ENCODE results near the gene UQCR10. TPM values are rescaled to one million over a fixed set of nuclear protein-coding genes. Genes with fewer than 3 reads are reported as not detected.

UQCR10 gene
- total and polyA plus RNA-seq, 9 of the 15 experiments (the other 6 are each of a cell fraction or from before 2014, with no cell fraction given): 128 to 903 (median 163) TPM

DNA sequence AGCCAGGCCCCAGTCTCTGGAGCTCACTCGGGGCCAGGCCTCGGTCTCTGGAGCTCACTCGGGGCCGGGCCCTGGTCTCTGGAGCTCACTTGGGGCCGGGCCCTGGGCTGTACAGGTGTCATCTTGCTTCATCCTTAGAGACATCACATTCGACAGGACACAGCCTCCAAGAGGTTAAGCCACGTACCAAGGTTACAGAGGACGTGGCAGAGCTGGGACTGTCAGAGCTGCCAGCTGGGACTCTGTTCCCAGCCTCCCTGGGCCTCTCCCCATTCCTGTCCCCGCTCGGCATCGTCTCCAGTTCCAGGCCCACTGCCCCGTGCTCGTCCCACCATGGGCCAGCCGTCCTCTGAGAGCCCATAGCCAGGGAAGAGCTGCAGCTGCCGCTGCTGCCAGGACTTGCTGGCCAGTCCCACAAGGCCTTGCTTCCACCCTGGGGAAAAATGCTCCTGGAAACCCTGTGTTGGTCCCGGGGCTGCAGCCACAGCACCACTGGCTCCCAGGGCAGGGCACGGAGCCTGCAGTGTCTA lies 27.8 kb upstream of the UQCR10 start (continued):
- TF ChIP-seq SRSF1 (IDR thresholded peaks at IDR 0.05; ENCODE audit: low read depth, low read length): no peak
- no peak for TF ChIP-seq SREBF2 (CRISPR knock-in tag; IDR thresholded peaks at IDR 0.05)
- no peak for TF ChIP-seq TRIM28 (IDR thresholded peaks at IDR 0.05)
- TF ChIP-seq ZNF41 (CRISPR knock-in tag; conservative IDR thresholded peaks at IDR 0.05): no peak
- TF ChIP-seq ZKSCAN8 (CRISPR knock-in tag; IDR thresholded peaks at IDR 0.05): no peak
- TF ChIP-seq, protein P1, sequence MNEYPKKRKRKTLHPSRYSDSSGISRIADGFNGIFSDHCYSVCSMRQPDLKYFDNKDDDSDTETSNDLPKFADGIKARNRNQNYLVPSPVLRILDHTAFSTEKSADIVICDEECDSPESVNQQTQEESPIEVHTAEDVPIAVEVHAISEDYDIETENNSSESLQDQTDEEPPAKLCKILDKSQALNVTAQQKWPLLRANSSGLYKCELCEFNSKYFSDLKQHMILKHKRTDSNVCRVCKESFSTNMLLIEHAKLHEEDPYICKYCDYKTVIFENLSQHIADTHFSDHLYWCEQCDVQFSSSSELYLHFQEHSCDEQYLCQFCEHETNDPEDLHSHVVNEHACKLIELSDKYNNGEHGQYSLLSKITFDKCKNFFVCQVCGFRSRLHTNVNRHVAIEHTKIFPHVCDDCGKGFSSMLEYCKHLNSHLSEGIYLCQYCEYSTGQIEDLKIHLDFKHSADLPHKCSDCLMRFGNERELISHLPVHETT (CRISPR knock-in tag; conservative IDR thresholded peaks at IDR 0.05 in 1 of 2, IDR thresholded peaks at IDR 0.05 in 1 of 2): no peak
- no peak for TF ChIP-seq KAT7 (CRISPR knock-in tag; IDR thresholded peaks at IDR 0.05; ENCODE audit: borderline replicate concordance)
- no peak for TF ChIP-seq PHB2 (IDR thresholded peaks at IDR 0.05; ENCODE audit: low read depth)

- ChIA-PET CTCF (ENCODE audit: low intra/inter-chr PET ratio) (no interaction called here), POLR2A (interaction anchor here (1.0 kb wide), 1 partner anchor 9 kb away, joined by 3 read pairs; no protein-coding TSS in a partner anchor)
- WGBS (ENCODE audit: insufficient coverage, low coverage, missing lambda C conversion rate): 81% methylated on average over 3 of the region's 5 CpGs
- Histone ChIP-seq H3K4me1 (replicated peaks in 1 of 2; ENCODE audit: control insufficient read depth in 2 of 2, insufficient read depth in 2 of 2, low read length in 2 of 2) (peaks cover 0 to 7% of the 10 kb centered on the region in 2 experiments; a peak in 2 of 5 replicates), H3K9ac (ENCODE audit: insufficient read depth in 1 of 2, low read depth in 2 of 2, low read length in 2 of 2) (no peak overlapping the region), H2AFZ (ENCODE audit: low read depth, low read length) (no peak overlapping the region), H3K4me2 (ENCODE audit: insufficient read depth, low read length) (no peak overlapping the region), H3K27me3 (ENCODE audit: control insufficient read depth in 2 of 2, insufficient read depth in 2 of 2, low read length in 2 of 2) (no peaks in the 10 kb centered on the region), H3K9me3 (replicated peaks; ENCODE audit: control insufficient read depth, insufficient read depth, low read depth, low read length) (no peaks in the 10 kb centered on the region), H3K27ac (ENCODE audit: extremely low read depth, low read depth, low read length) (no peak overlapping the region), H3K36me3 (ENCODE audit: control insufficient read depth, insufficient read depth, low read length) (no peaks in the 10 kb centered on the region), H3K4me3 (no peak overlapping the region), H4K20me1 (replicated peaks; ENCODE audit: control insufficient read depth, insufficient read depth, low read length) (no peaks in the 10 kb centered on the region), H3K9me1 (ENCODE audit: control insufficient read depth, insufficient read depth, low read length) (no peaks in the 10 kb centered on the region), H3K79me2 (ENCODE audit: control insufficient read depth, insufficient read depth, low read length) (no peaks in the 10 kb centered on the region)
- intact Hi-C loops (cut with micrococcal nuclease) (no loop called here), in situ Hi-C loops (cut with MboI) (no loop called here)
- no peak for DNase-seq (ENCODE audit: extremely low read depth in 1 of 4, low spot score in 3 of 4)
- no peak for FAIRE-seq
- BruUV-seq (replicated peaks): no TSS peak
- no peak for ATAC-seq
- TF ChIP-seq MCM2 (IDR thresholded peaks at IDR 0.05; ENCODE audit: low read depth): no peak
These were observed 27.0 kb upstream of the UQCR10 start for GRCh38 chr22:29740216-29740615.
